HEK293T (cell line): ENCODE results near the gene NOL4L.

Source experiments
- ARNT ChIP-seq: fragments of 450-650 bp; IDR thresholded peaks from 2 replicates; pipeline ENCODE4 v1.6.1; 2017; ENCODE audit warnings: mild to moderate bottlenecking
- FOXK2 ChIP-seq: fragments of 450-650 bp; IDR thresholded peaks from 2 replicates; pipeline ENCODE4 v1.6.1; 2016; ENCODE audit warnings: mild to moderate bottlenecking
- SUZ12 ChIP-seq: fragments of 450-650 bp; IDR thresholded peaks from 2 replicates; pipeline ENCODE4 v1.6.1; 2016; ENCODE audit warnings: mild to moderate bottlenecking
- TARDBP ChIP-seq: fragments of 450-650 bp; IDR thresholded peaks from 2 replicates; pipeline ENCODE4 v1.6.1; 2016
- TF ChIP-seq, protein P1 (sequence below): fragments of 450-650 bp; IDR thresholded peaks from 2 replicates; pipeline ENCODE4 v1.6.1; 2016

DNA sequence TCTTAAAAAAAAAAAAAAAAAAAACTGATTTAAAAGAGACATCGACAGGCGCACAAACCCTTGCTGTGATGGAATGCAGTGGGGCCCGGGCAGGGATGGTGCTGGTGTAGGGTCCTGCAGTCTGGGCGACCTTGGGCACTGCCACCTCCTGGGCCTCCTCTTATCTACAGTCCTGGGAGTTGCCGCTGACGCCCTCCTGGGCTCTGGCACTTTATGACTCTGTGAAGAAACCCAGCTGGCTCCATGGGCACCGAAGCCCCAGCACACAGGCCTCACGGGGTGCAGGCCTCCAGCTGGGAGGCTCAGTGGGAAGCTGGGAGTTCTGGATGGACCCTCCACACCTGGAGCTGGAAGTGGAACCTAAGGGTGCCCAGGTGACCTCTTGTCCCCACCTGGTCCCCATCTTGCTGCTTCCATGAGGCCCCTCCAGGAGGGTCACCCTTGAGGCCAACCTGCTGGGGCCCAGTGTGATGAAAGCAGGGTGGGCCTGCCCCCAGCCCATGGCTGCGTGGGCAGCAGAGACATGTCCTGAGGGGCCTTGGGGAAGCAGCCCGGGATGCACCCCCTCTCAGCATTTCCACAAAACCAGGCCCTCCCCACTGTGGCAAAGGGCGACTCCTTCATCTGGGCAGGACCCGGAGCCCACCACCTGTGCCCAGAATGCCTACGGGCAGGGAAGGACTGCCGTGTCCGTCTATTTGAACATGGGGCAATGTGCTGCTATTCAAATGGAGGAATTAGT lies 122.1 kb downstream of the NOL4L start:
- no peak for TF ChIP-seq TARDBP
- no peak for TF ChIP-seq FOXK2
- no peak for TF ChIP-seq SUZ12
- TF ChIP-seq, protein P1, sequence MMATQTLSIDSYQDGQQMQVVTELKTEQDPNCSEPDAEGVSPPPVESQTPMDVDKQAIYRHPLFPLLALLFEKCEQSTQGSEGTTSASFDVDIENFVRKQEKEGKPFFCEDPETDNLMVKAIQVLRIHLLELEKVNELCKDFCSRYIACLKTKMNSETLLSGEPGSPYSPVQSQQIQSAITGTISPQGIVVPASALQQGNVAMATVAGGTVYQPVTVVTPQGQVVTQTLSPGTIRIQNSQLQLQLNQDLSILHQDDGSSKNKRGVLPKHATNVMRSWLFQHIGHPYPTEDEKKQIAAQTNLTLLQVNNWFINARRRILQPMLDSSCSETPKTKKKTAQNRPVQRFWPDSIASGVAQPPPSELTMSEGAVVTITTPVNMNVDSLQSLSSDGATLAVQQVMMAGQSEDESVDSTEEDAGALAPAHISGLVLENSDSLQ = no peak
- no peak for TF ChIP-seq ARNT
